ENCODE measurements around the gene AGER.

The AGER gene

DNA sequence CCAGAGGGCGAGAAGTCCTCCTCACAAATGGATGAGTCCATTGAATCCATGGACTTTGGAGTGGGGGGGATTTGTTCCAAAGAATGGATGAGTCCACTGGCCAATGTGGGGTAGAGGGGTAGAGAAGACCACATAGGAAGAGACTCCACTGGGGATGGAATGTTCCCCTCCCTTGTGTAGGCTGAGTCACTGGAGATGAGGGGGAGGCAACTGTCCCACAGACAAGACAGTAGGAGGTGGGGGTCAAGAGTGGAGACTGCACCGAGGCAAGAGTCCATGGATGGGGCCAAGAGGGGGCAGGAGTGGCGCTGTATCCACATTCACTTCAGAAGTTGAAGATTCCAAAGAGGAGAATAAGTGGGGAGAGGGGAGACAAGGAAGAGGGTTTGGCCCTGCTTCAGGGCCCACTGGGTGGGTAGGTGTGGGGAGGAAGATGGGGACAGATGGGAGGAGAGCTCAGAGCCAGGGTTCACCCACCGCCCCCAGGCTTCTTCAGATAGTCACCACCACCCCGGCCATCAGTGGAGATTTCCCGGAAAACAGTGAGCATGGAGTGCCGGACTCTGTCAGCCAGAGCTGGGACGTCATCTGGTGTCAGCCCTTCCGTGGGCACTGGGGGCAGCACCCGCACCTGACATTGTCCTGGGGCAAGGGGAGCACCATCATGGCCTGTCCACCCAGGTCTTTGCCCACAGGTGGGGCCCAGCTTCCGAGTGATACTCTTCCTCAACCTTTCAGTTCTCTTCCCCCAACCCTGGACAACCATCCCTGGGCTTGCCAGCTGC is 15.1 kb downstream of the AGER start:
- DNase-seq (ENCODE audit: low read depth, low spot score) = no peak

DNA sequence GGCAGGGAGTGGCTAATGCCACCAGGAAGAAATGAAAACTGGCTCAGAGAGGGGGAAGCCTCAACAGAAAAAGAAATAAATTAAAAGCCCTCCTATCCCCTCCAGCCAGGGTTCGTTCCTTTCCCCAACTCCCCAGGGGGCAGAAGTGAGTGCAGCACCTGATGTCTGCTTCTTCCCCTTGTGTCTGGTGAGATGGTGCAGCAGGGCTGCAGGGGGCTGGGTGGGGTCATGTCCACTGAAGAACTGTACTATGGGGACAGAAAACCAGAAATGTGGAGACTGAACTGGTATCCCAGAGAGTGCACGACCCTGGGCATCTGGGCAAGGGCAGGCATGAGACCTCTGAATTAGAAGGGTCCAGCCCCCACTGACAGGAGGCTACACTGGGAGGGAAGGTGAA is 15.7 kb downstream of the AGER start:
- DNase-seq (ENCODE audit: low read depth, low spot score) = no peak

DNA sequence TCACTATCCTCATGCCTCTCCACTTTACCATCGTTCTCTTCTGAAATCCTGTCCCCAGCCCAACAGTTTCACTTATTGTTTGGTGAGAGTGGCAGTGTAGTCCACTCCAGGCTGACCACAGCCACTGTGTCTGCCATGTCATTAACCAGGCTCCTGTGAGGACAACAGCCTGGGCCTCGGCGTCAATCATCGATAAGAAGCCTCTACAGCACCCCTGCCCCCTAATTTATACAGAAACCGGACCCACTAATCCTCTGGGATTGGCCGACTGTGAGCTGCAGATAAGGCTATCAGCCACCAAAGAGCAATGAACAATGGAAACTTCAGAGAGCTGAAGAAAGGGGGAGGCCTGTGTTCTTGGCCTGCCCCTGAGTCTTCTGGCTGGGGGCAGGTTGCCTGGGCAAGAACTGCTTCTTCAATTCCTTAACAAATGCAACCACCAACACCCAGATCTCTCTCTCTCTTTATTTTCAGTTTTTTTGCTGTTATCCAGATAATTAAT is 16.2 kb downstream of the AGER start:
- no peak for DNase-seq (ENCODE audit: low read depth, low spot score)

DNA sequence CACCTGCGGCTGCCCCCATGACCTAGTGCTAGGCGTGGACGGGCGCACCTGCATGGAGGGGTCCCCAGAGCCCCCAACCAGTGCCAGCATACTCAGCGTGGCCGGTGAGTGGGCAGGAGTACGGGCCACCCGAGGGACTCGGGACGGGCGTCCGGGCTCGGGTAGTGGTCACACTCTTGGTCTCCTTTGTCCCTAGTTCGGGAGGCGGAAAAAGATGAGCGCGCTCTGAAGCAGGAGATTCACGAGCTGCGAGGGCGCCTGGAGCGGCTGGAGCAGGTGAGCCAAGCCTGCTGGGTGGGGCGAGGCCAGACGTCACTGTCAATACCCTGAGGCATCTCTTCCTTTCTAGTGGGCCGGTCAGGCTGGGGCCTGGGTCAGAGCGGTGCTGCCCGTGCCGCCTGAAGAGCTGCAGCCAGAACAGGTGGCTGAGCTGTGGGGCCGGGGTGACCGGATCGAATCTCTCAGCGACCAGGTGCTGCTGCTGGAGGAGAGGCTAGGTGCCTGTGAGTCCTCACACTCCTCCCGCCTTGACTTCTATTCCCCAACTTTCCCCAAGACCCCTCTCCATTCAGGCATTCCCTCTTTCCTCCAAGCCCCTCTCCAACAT is 16.8 kb downstream of the AGER start:
- no peak for DNase-seq (ENCODE audit: low read depth, low spot score)

DNA sequence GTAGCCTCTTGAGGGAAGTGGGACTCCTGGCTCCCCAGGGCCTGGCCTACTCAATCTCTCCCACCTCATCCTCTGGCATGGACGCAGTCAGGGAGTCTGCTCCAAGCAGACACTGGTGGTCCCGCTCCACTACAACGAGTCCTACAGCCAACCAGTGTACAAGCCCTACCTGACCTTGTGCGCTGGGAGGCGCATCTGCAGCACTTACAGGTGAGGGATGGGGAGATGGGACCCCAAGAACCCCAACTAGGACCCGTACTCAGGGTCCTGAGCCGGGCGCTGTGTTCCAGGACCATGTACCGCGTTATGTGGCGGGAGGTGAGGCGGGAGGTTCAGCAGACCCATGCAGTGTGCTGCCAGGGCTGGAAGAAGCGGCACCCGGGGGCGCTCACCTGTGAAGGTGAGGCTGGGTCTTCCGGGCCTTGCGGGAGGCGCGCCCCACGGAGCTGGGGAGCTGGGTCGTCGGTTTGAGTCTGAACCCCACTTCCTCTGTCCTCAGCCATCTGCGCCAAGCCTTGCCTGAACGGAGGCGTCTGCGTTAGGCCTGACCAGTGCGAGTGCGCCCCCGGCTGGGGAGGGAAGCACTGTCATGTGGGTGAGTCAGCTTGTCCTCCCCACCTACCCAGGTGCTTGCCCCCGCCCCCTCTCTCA is 17.5 kb downstream of the AGER start:
- no peak for DNase-seq (ENCODE audit: low read depth, low spot score)

DNA sequence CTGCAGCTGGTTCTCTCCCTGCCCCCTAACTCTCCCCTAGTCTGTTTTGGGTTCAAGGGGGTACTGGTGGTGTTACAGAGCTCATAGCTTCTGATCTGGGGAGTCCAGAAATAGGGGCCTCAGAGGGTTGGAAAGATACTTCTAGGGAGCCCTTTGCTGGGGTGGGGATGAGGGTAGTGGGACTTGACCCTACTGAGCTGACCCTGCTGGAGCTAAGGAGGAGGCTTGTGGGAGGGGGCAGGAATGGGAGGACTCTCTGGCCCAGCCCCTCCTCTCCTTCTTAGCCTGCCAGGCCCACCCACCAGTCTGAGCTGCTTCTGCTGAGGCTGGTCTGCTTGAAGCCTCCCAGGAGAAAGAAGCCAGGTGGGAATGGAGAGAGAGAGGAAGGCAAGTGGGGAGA is 19.8 kb downstream of the AGER start, which contains the start of gene EGFL8:
EGFL8 (plus strand) TSS at position 301 of the 400 bp plus-strand sequence. CDS start 1,571 bp downstream, outside the sequence.
- DNase-seq (ENCODE audit: low read depth, low spot score) = no peak

DNA sequence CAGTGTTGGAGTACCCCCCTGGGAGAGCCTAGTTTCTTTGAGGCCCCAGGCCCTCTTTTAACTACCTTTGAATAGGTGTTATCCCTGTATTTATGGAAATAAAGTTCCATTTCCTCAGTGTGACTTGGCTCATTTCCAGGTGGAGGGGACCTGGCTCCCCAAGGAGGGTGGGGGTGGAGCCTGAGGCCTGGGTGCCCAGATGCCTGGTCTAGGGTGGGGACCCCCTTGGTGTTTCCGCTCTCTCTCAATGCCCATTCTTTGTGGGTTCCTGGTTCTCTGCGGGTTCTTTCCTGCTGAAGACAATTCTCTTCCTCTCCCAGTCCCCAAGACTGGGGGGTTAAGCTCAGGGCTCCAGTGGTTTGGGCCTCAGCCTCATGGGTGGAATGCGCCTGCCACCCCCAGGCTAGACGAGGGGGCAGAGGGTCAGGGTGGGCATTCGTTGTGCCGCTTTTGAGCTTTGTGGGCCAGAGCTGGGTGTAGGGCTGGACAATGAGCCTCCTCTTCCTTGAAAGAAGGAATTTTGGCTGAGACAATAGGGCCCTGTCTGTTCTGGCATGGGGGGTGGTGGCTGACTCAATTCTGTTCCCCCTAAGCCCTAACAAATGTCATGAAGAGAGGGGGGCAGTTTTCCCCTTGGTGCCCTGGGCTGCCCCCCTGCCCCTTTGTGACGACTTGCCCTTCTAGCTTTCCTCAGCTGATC is 20.3 kb downstream of the AGER start:
- no peak for DNase-seq (ENCODE audit: low read depth, low spot score)

DNA sequence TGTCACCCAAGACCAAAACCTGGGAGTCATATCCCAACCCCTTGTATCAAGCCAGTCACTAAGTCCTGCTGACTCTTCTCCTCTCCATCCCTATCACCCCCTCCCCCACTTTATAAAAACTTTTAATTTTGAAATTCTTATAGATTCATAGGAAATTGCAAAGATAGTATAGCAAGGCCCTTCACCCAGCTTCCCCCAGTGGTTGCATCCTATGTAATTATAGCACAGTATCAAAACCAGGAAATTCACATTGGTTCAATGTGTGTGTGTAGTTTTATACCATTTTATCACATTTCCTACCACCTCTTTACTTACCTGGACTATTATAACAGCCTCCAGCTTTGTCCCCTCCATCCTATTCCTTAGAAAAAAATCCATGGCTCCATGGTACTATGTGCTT is 26.0 kb downstream of the AGER start:
- no peak for DNase-seq (ENCODE audit: low read depth, low spot score)

DNA sequence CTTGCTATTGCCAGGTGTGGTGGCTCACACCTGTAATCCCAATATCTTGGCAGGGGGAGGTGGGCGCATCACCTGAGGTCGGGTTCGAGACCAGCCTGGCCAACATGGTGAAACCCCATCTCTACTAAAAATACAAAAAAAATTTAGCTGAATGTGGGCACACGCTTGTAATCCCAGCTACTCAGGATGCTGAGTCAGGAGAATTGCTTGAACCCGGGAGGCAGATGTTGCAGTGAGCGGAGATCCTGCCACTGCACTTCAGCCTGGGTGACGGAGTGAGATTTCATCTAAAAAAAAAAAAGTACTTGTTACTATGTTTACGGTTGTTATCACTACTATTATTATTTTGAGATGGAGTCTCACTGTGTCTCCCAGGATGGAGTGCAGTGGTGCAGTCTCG is 27.2 kb downstream of the AGER start:
- no peak for DNase-seq (ENCODE audit: low read depth, low spot score)

DNA sequence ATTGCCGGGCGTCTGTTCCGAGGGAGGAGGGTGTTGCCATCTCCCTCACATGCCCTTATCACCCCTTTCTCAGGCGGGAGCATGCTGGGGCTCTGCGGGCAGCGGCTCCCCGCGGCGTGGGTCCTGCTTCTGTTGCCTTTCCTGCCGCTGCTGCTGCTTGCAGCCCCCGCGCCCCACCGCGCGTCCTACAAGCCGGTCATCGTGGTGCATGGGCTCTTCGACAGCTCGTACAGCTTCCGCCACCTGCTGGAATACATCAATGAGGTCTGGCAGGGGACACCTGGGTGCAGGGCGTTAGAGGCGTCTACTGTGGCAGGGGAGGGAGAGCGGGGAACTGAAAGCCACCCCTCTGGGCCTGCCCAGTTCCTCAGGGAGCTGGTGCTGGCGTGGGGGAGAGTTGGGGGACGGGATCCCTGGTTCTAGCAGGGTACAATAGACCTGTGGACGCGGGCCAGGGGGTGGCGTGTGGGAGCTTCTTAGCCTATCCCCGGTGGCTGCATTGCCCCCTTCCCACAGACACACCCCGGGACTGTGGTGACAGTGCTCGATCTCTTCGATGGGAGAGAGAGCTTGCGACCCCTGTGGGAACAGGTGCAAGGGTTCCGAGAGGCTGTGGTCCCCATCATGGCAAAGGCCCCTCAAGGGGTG is 29.4 kb downstream of the AGER start:
- no peak for DNase-seq (ENCODE audit: low read depth, low spot score)

DNA sequence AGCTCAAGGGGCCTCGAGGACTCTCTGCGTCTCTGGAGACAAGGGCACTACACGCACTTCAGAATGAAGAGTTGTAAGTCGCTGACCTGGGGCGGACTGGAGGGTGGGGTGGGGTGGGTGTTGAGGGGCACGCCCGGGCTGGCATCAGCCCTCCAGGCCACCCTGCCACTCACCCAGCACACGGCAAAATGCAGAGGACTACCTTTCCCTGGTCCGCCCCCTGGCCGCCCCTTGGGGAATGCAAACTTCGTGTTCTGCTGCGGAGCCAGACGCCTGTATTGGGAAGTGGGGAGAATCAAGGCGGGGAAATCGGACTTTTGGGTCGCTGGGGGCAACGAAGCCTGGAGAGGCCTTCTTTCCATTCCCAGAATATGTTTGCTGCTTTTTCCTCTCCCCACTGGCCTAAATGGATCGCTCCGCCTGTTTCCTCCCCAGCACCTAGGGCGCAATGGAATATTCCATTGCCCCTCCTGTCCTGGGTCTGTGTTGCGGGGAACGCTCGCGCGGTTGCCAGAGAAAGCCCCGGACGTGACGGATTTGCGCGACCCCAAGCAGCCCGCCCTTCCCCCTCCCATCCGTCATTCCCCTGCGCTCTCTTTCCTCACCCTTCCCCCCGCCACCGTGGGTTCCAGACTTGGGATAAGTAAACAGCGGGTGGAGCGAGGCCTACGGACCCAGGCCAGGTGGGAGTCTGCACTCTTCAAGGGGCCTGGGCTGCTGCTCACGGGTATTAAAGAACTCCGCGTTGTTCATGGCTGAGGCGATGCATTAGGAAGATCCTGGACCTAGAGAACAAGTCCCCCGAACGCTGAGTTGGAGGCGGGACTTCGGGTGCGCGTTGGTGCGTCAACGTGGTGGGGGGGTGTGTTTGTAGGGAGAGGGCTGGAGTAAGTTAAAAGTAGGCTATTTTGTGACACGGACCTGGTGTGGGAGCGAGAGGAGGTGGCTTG is 30.2 kb downstream of the AGER start, which contains the start of gene PPT2:
PPT2 (plus strand) TSS at position 578 of the 950 bp plus-strand sequence. CDS start 454 bp downstream, outside the sequence.
- DNase-seq (ENCODE audit: low read depth, low spot score) = no peak

DNA sequence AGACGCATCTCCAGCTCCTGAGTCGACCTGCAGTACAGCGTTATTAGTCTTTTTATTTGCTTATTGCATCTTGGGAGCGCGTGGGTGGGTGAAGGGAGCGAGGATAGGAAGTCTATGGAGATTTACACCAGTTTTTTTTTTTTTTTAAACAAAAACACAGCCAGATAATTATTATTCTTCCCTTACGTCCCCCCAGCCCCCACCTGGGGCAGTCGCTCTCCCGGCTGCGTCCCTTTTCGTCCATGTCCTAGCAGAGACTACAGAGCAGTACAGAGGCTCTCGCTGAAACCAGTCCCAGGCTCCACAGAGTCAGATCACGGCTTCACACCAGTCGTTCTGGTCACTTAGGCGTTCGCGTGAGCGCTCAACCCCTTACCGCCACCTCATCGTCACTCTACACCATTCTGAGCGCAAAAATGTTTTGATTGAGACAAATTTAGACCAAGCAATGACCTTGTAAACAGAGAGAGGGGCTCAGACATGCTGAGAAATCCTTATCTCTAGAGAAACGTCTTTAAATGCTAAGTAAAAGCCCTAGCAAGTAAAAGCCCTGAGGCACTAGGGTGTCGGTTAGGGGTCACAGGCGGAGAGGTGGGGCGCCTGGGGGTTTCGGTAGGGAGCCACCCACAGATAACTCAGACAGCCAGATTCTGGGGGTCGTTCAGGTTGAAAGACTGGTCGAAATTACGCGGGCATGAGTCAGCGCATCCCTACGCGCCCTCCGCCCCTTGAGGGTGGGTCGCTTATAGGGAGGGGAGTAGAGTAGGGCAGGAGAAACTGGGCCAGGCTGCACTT is 31.1 kb downstream of the AGER start:
- DNase-seq (ENCODE audit: low read depth, low spot score) = no peak

DNA sequence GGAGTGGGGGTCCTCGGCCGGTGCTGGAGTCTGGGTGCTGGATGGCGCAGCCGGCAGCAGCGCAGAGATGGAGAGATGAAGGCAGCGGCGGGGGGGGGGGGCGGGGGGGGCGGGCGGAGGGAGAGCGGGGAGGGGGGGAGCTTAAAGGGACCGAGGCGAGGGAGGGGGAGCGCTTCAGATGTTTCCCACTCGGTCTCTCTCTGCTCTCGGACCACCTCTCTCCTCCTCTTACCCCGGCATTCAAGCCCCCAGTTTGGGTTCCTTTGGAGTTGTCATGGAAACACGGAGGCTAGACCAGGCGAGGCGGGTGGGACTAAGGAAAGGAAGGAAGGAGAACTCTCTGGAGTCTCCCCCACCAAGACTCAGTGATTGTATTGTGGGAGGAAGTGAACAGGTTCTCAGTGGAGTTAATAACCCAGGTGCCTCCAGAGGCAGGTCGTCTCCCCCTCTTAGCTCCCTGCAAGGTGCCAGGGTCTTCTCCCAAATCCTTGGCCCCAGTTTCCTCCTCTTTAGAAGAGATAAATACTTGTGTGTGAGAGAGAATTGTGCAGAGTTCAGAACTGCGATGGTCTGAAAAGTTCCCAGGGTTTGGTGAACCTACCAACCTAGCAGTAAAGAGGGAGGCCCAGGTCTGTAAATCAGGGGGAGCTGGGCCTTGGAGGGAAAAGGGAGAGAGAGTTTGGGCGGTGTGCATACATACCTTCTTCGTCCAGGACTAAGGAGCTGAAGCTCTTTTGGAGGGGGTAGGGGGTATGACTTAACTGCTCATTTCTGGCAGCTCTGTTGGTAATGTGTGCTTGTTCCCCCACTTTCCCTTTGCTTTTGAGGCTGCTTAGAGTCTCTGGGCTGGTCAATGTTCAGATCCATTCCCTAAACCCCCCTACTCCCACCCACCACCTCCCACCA is 31.9 kb downstream of the AGER start, which contains the start of gene PRRT1:
PRRT1 (minus strand) TSS at position 77 of the 906 bp plus-strand sequence. CDS start 112 bp downstream, outside the sequence.
- DNase-seq (ENCODE audit: low read depth, low spot score) = no peak

DNA sequence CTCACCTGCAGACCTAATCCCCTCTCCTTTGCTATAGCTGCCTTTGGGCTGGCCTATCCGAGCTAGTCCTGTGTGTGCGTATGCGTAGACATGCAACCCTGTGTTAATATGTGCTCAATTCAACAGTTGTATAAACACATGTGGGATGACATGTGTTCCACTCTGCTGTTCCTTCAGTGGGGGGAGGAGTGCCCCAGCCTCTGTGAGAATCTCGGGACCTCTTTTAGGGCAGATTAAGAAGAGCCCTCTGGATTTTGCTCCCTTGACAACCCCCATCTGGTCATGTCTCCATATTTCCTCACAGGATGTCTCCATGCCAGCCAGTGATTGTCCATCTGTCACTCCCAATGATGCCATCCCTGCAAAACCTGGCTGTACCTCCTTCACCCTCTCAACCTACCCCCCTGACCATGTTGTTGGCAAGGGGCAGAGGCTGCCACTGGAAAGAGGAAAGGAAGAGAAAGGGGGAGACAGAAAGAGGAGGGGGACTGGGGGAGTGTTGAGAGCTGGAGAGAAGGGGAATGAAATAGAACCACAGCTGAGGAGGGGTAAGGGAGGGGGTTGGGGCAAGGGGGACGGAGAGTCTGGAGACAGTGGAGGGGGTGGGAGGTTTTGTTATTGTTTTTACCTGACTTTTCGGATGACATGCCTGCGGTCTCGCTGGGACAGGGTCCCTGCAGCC is 32.7 kb downstream of the AGER start:
- DNase-seq (ENCODE audit: low read depth, low spot score) = no peak

DNA sequence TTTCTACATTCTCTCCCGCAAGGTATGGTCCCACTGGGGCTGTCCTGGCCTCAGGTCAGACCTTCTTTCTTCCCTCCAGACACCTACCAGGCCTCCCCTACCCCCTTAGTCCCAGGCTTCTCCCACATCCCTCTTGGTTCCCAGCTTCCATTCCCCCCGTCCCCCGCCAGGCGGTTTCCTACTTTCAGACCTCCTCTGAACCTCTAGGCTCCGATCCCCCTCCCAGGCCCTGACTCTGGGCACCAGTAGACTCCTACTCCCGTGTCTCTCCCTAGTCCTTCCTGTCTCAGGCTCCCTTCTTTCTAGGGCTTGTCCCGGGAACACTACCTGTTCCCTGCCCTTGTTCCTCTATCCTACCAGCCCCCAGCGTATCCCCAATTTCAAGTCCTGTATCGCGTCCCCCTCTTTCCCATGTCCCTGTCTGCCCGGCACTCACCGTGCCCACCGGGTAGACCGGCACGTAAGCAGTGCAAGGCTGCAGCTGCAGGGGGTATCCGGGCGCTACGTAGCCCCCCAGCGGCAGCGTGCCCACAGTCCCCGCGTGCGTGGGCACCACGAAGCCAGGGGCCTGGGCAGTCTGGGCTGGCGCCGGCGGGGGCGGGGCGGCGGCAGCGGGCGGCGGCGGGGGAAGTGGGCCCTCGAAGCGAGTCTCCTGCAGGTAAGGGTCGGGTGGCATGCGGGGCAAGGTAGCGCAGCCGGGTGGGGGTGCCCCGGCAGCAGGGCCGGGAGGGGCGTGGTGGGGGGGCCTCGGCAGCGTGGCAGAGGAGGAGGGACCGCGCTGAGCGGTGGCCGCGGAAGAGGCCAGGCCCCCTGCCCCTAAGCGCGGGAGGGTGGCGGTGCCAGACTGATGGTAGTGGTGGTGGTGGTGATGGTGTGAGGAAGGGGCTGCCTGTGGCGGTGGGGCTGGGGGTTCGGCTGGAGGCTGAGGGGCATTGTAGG is 33.9 kb downstream of the AGER start:
- DNase-seq (ENCODE audit: low read depth, low spot score) = no peak

DNA sequence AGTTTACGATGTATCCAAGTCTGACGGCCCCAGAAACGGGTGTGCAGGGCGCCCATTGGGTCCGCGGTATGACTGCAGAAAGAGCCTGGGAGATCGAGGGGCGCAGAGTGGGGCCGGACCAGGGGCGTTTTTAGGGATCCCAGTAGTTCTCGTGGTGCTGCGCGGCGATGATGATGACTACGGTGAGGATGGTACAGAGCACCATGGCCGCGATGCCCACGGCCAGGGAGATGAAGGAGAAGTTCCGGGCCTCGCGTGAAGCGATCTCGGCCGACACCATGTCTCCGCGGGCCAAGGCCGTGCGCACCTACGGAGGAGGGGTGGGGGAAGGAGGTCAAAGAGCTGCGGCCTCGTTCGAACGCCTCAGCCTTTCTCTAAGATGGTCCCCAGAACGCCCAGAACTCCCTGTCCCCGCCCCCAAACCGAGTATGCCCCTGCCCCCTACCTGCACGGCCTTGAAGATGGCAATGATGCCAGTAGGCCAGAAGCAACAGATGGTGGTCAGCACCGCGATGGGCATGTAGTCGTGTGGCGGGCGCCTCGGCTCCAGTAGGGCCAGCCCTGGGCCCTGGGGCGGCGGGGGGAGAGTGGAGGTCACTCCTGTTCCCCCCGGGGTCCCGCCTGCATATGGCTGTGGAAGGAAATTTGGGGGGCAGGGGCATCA is 34.8 kb downstream of the AGER start:
- DNase-seq (ENCODE audit: low read depth, low spot score) = no peak

Measured in iPS DF 19.7 (cell line).